Right atrium auricular region (tissue), 2 donors: Measurements from ENCODE around the gene PSORS1C1. TPM values are rescaled to one million over a fixed set of nuclear protein-coding genes. Genes with fewer than 3 reads are reported as not detected.

Experiments
- DNase-seq: peaks from one replicate; pipeline ENCODE4 v3.0.0-alpha.2; 2019; ENCODE audit warnings: low spot score
- H3K27ac ChIP-seq, 2 donors: fragments of 200-600 bp; sonication (generic); 1 replicate in 1 of 2; 2 replicates in 1 of 2; pipeline ENCODE4 v1.5.1; 2016 to 2019
- H3K27me3 ChIP-seq, 2 donors: fragments of 200-600 bp; sonication (generic); one replicate each; pipeline versions ENCODE4 v1.5.1 to v1.6.0; 2017 to 2019
- H3K36me3 ChIP-seq: fragments of 200-600 bp; sonication (generic); one replicate; pipeline ENCODE4 v1.5.1; 2016
- H3K4me1 ChIP-seq, 2 donors: fragments of 200-600 bp; sonication (generic); one replicate each; pipeline versions ENCODE4 v1.5.1 to v1.6.0; 2017 to 2019
- H3K4me3 ChIP-seq, 2 donors: fragments of 200-600 bp; sonication (generic); 1 replicate in 1 of 2; 2 replicates in 1 of 2; pipeline ENCODE4 v1.5.1; 2017 to 2019; ENCODE audit warnings: mild to moderate bottlenecking in 1 of 2, moderate library complexity in 1 of 2
- H3K9me3 ChIP-seq, 2 donors: fragments of 200-600 bp; sonication (generic); one replicate each; pipeline ENCODE4 v1.5.1; 2019
- CTCF ChIP-seq, 2 donors: fragments of 200-600 bp; sonication (generic); IDR thresholded peaks; one replicate each; pipeline ENCODE4 v1.5.1; 2019; ENCODE audit warnings: antibody characterized with exemption in 2 of 2
- total RNA-seq, 2 donors: library from RNA; depleted of rRNA; stranded (reverse); fragments of >200 nt; gene quantifications; one replicate each; pipeline ENCODE4 v1.1.0, GENCODE V29; 2016

The PSORS1C1 gene
- total RNA-seq, 2 donors from 2014 or later = 0.33 to 1.5 TPM

GRCh38 chr6:31096656-31097055 is 17.9 kb upstream of the PSORS1C1 start:
- no peaks in the 10 kb centered on the region for H3K9me3 ChIP-seq

GRCh38 chr6:31098449-31098938 is 16.1 kb upstream of the PSORS1C1 start:
- no peaks in the 10 kb centered on the region for H3K9me3 ChIP-seq
- no peak for TF ChIP-seq CTCF (IDR thresholded peaks at IDR 0.05)

More at GRCh38 chr6:31096656-31097055, 17.9 kb upstream of the PSORS1C1 start:
- H3K4me3 ChIP-seq = no peak overlapping the region
- H3K36me3 ChIP-seq = no peaks in the 10 kb centered on the region
- DNase-seq = no peak
- no peaks in the 10 kb centered on the region for H3K27me3 ChIP-seq
- peaks cover 0 to 12% of the 10 kb centered on the region in 2 donors for H3K4me1 ChIP-seq
- H3K27ac ChIP-seq = no peak overlapping the region
- TF ChIP-seq CTCF (IDR thresholded peaks at IDR 0.05) = no peak

DNA sequence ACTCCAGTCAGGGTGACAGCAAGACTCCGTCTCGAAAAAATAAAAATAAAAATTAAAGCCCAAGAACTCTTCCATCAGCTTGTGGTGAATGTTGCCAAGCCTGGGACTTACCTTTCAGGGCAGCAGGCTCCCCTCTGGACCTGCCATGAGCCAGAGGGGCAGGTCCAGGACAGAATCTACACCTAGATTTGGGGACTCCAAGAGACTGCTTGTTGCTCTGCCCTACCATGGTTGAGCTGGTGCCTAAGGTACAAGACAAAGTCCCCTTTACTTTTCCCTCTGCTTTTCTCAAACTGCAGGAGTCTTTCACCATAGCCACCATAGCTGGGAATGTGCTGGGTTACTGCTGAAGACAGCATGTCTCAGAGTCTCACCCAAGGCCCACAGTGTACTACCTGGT is 11.5 kb upstream of the PSORS1C1 start:
- no peak for DNase-seq
- Histone ChIP-seq H3K36me3 (no peaks in the 10 kb centered on the region), H3K4me3 (no peak overlapping the region), H3K9me3 (no peaks in the 10 kb centered on the region), H3K27me3 (no peaks in the 10 kb centered on the region), H3K4me1 (no peaks in the 10 kb centered on the region), H3K27ac (no peak overlapping the region)
- no peak for TF ChIP-seq CTCF (IDR thresholded peaks at IDR 0.05)

More at GRCh38 chr6:31098449-31098938, 16.1 kb upstream of the PSORS1C1 start:
- Histone ChIP-seq H3K4me1 (peaks cover 0 to 12% of the 10 kb centered on the region in 2 donors), H3K36me3 (no peaks in the 10 kb centered on the region), H3K27ac (no peak overlapping the region), H3K4me3 (no peak overlapping the region), H3K27me3 (no peaks in the 10 kb centered on the region)
- no peak for DNase-seq

DNA sequence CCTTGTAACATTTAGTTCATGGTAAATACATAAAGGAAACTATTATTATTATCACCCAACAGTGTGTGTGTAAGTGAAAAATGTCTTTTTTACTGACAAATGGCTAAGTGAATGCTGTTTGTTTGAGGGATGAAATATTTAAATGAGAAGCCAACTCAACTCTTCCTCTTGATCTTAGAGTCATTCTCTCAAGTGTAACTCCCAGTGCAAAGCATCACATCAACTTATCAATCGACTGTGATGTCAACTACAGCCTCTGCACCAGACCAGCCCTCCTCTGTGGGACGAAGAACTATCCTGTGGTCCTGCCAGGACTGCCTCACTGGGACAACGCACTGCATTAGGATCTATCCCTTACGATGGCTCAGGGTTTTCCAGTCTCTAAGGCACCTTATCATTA is 7.5 kb upstream of the PSORS1C1 start:
- H3K9me3 ChIP-seq = no peaks in the 10 kb centered on the region
- no peak for TF ChIP-seq CTCF (IDR thresholded peaks at IDR 0.05)

GRCh38 chr6:31110825-31111582 is 3.6 kb upstream of the PSORS1C1 start:
- Histone ChIP-seq H3K27me3 (no peaks in the 10 kb centered on the region), H3K27ac (no peak overlapping the region), H3K4me3 (no peak overlapping the region), H3K4me1 (peaks cover 0 to 21% of the 10 kb centered on the region in 2 donors), H3K36me3 (no peaks in the 10 kb centered on the region), H3K9me3 (no peaks in the 10 kb centered on the region)
- TF ChIP-seq CTCF (IDR thresholded peaks at IDR 0.05) = no peak
- no peak for DNase-seq

More for the DNA sequence above, 7.5 kb upstream of the PSORS1C1 start:
- Histone ChIP-seq H3K27ac (no peak overlapping the region), H3K27me3 (no peaks in the 10 kb centered on the region), H3K36me3 (no peaks in the 10 kb centered on the region), H3K4me1 (no peaks in the 10 kb centered on the region), H3K4me3 (no peak overlapping the region)
- no peak for DNase-seq
